HCT116 (cell line): Measurements from ENCODE around the gene HSD17B13. TPM values are rescaled to one million over a fixed set of nuclear protein-coding genes. Genes with fewer than 3 reads are reported as not detected.

Source experiments
- ATAC-seq: fragments of 200-7000 bp; cut with Tn5 transposase; 2 replicates; pipeline ENCODE4 v1.9.1; 2020; ENCODE audit warnings: mild to moderate bottlenecking, moderate library complexity
- BruUV-seq: library from RNA; stranded (reverse); fragments of 400-500 nt; replicated peaks from 2 replicates; lab custom pipeline; 2021; lab: Mats Ljungman, UMichigan
- CTCF ChIA-PET: fragments of 300-600 bp; sonication (Branson Sonifier 250); formaldehyde crosslinking; loops from one replicate; lab custom pipeline; 2021; ENCODE audit warnings: antibody characterized with exemption; lab: Charles Lee
- POLR2A ChIA-PET: fragments of 300-600, 350-600 bp; sonication (Branson Sonifier 250); formaldehyde crosslinking; loops from one replicate; lab custom pipeline; 2021; ENCODE audit warnings: antibody characterized with exemption; lab: Charles Lee
- RAD21 ChIA-PET, 2 experiments: fragments of 300-600 bp; sonication (Branson Sonifier 250); formaldehyde crosslinking; loops; one replicate each; lab custom pipeline; 2023; ENCODE audit warnings: low total read pairs in 2 of 2; ENCODE audit not compliant: uncharacterized antibody in 2 of 2, unreplicated experiment in 2 of 2, low non-redundant PET in 1 of 2; lab: Charles Lee
- DNase-seq: peaks from one replicate; pipeline ENCODE4 v3.0.0-alpha.2; 2010; ENCODE audit warnings: low read depth, low spot score
- H2AFZ ChIP-seq: fragments of 200-600 bp; shearing (Covaris generic), sonication (generic); 2 replicates; pipeline ENCODE4 v1.6.1; 2017; ENCODE audit warnings: low read depth, mixed run types, mixed read lengths, antibody characterized with exemption, low read length; ENCODE audit not compliant: poor library complexity, severe bottlenecking
- H3K27ac ChIP-seq: 2 replicates; pipeline ENCODE4 v1.5.1; 2012; ENCODE audit warnings: low read depth, low read length
- H3K27me3 ChIP-seq: fragments of 200-600 bp; sonication (generic); 2 replicates; pipeline ENCODE4 v1.6.1; 2016; ENCODE audit warnings: mixed run types, low read length, mixed read lengths; ENCODE audit not compliant: insufficient read depth
- H3K36me3 ChIP-seq, 2 experiments: fragments of 200-500 bp in 1 of 2; fragments of 200-600 bp in 1 of 2; sonication (Bioruptor generic) in 1 of 2; sonication (generic) in 1 of 2; 2 replicates each; pipeline versions ENCODE4 v1.5.1 to v1.6.1; 2014 to 2016; ENCODE audit warnings: low read length in 2 of 2, inconsistent platforms in 1 of 2, mixed read lengths in 1 of 2, mixed run types in 1 of 2; ENCODE audit not compliant: insufficient read depth in 2 of 2, control insufficient read depth in 1 of 2
- H3K4me1 ChIP-seq, 2 experiments: fragments of 200-600 bp in 1 of 2; sonication (generic) in 1 of 2; 2 replicates each; pipeline versions ENCODE4 v1.5.1 to v1.6.1; 2012 to 2017; ENCODE audit warnings: low read length in 2 of 2, inconsistent platforms in 1 of 2, mild to moderate bottlenecking in 1 of 2, mixed read lengths in 1 of 2, mixed run types in 1 of 2, moderate library complexity in 1 of 2; ENCODE audit not compliant: insufficient read depth in 2 of 2, control insufficient read depth in 1 of 2
- H3K4me2 ChIP-seq: fragments of 200-600 bp; sonication (generic); 2 replicates; pipeline ENCODE4 v1.6.1; 2017; ENCODE audit warnings: mixed run types, low read length, mixed read lengths
- H3K4me3 ChIP-seq, 2 experiments: fragments of 200-600 bp in 1 of 2; sonication (generic) in 1 of 2; replicated peaks in 1 of 2; 2 replicates each; pipeline ENCODE4 v1.5.1; 2011 to 2016; ENCODE audit warnings: low read length in 2 of 2, control low read depth in 1 of 2, low read depth in 1 of 2, mild to moderate bottlenecking in 1 of 2, mixed read lengths in 1 of 2, mixed run types in 1 of 2
- H3K79me2 ChIP-seq: fragments of 200-600 bp; sonication (generic); 2 replicates; pipeline ENCODE4 v1.6.1; 2017; ENCODE audit warnings: mild to moderate bottlenecking, mixed run types, low read length, moderate library complexity, mixed read lengths; ENCODE audit not compliant: insufficient read depth
- H3K9ac ChIP-seq: fragments of 200-600 bp; sonication (generic); 2 replicates; pipeline ENCODE4 v1.6.1; 2016; ENCODE audit warnings: low read length, mixed read lengths
- H3K9me2 ChIP-seq: fragments of 200-600 bp; sonication (generic), shearing (Covaris generic); 2 replicates; pipeline ENCODE4 v1.6.1; 2017; ENCODE audit warnings: mixed run types, mild to moderate bottlenecking, moderate library complexity; ENCODE audit not compliant: insufficient read depth
- H3K9me3 ChIP-seq, 2 experiments: fragments of 200-500 bp in 1 of 2; fragments of 200-600 bp in 1 of 2; sonication (Bioruptor generic) in 1 of 2; sonication (generic) in 1 of 2; 2 replicates each; pipeline ENCODE4 v1.6.1; 2014 to 2017; ENCODE audit warnings: low read length in 2 of 2, mixed read lengths in 2 of 2, inconsistent platforms in 1 of 2, low read depth in 1 of 2, mild to moderate bottlenecking in 1 of 2, mixed run types in 1 of 2, moderate library complexity in 1 of 2; ENCODE audit not compliant: control insufficient read depth in 1 of 2, insufficient read depth in 1 of 2
- H4K20me1 ChIP-seq: fragments of 200-600 bp; sonication (generic), shearing (Covaris generic); 2 replicates; pipeline ENCODE4 v1.6.1; 2017; ENCODE audit warnings: mixed run types, mild to moderate bottlenecking, moderate library complexity; ENCODE audit not compliant: insufficient read depth
- CEBPB ChIP-seq: IDR thresholded peaks from 2 replicates; pipeline ENCODE4 v1.6.1; 2012; ENCODE audit warnings: low read depth
- EGR1 ChIP-seq: IDR thresholded peaks from 2 replicates; pipeline ENCODE4 v1.6.1; 2012; ENCODE audit warnings: low read depth
- FOSL1 ChIP-seq: IDR thresholded peaks from 2 replicates; pipeline ENCODE4 v1.6.1; 2012; ENCODE audit warnings: low read depth
- MAX ChIP-seq: IDR thresholded peaks from 2 replicates; pipeline ENCODE4 v1.6.1; 2012
- POLR2AphosphoS5 ChIP-seq: IDR thresholded peaks from 2 replicates; pipeline ENCODE4 v1.6.1; 2011; ENCODE audit warnings: mild to moderate bottlenecking, low read depth, low read length, moderate library complexity
- RAD21 ChIP-seq: IDR thresholded peaks from 2 replicates; pipeline ENCODE4 v1.6.1; 2012; ENCODE audit warnings: low read depth, mild to moderate bottlenecking
- SIN3A ChIP-seq: IDR thresholded peaks from 2 replicates; pipeline ENCODE4 v1.6.1; 2012; ENCODE audit warnings: low read depth
- SP1 ChIP-seq: IDR thresholded peaks from 2 replicates; pipeline ENCODE4 v1.6.1; 2012; ENCODE audit warnings: low read depth
- SRF ChIP-seq: IDR thresholded peaks from 2 replicates; pipeline ENCODE4 v1.6.1; 2012; ENCODE audit warnings: low read depth
- TCF7L2 ChIP-seq: IDR thresholded peaks from 2 replicates; pipeline ENCODE4 v1.7.0; 2011; ENCODE audit warnings: borderline replicate concordance, inconsistent platforms; ENCODE audit not compliant: insufficient read depth, insufficient read length; ENCODE audit errors: extremely low read depth
- YY1 ChIP-seq: IDR thresholded peaks from 2 replicates; pipeline ENCODE4 v1.6.1; 2011; ENCODE audit warnings: low read length, low read depth, moderate library complexity, mild to moderate bottlenecking; ENCODE audit not compliant: insufficient replicate concordance; ENCODE audit errors: extremely low read depth
- ZFX ChIP-seq: fragments of 450-650 bp; IDR thresholded peaks from 2 replicates; pipeline ENCODE4 v1.6.1; 2017
- intact Hi-C: fragments of 100-400 bp; cut with micrococcal nuclease; formaldehyde crosslinking; loops from 2 replicates; pipeline ENCODE4 v1.10.0; 2022
- total RNA-seq: library from RNA; stranded (reverse); gene quantifications from one replicate; pipeline ENCODE4 v1.2.1, GENCODE V29; 2021; ENCODE audit not compliant: unreplicated experiment
- TF ChIP-seq, protein P1 (sequence below): IDR thresholded peaks from 2 replicates; pipeline ENCODE4 v1.6.1; 2011; ENCODE audit warnings: mild to moderate bottlenecking, low read length, moderate library complexity; ENCODE audit not compliant: insufficient replicate concordance; ENCODE audit errors: extremely low read depth

The HSD17B13 gene
- total RNA-seq, 1 experiment from 2014 or later = 0.81 TPM

GRCh38 chr4:87321888-87322287 lies 794 bp downstream of the HSD17B13 start:
- Histone ChIP-seq H4K20me1 (no peaks in the 10 kb centered on the region), H2AFZ (no peak overlapping the region), H3K27me3 (no peaks in the 10 kb centered on the region), H3K9me2 (no peaks in the 10 kb centered on the region), H3K4me2 (no peak overlapping the region), H3K9ac (no peak overlapping the region), H3K4me3 (no peak overlapping the region), H3K79me2 (no peaks in the 10 kb centered on the region), H3K4me1 (no peaks in the 10 kb centered on the region), H3K27ac (no peak overlapping the region), H3K36me3 (no peaks in the 10 kb centered on the region), H3K9me3 (no peaks in the 10 kb centered on the region)
- no TSS peak for BruUV-seq
- DNase-seq (no peak), ATAC-seq (no peak)
- no peak for TF ChIP-seq POLR2AphosphoS5
- TF ChIP-seq EGR1 = no peak
- TF ChIP-seq CEBPB = no peak
- no peak for TF ChIP-seq SP1
- RAD21 ChIA-PET = no interaction called here
- CTCF ChIA-PET = no interaction called here
- intact Hi-C loops = no loop called here
- POLR2A ChIA-PET = no interaction called here

DNA sequence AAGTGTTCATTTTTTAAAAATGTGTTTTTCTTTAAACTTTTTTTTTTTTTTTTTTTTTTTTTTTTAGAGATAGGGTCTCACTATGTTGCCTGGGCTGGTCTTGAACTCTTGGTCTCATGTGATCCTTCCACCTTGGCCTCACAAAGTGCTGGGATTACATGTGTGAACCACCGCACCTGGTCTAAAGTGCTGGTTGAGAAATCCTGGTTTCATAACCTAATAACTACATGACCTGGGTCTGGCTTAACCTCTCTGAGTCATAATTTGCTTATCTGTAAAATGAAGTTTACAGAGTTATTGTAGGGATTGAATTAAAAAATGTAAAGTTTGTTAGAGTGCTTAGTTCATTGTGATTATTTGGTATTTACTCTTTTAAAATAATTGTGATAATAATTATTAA lies 5.2 kb downstream of the HSD17B13 start:
- Histone ChIP-seq H3K9ac (no peak overlapping the region), H3K9me2 (no peaks in the 10 kb centered on the region), H3K27ac (no peak overlapping the region), H3K4me2 (no peak overlapping the region), H3K79me2 (no peaks in the 10 kb centered on the region), H4K20me1 (no peaks in the 10 kb centered on the region), H3K27me3 (no peaks in the 10 kb centered on the region), H3K4me1 (no peaks in the 10 kb centered on the region), H3K4me3 (no peak overlapping the region), H2AFZ (no peak overlapping the region), H3K36me3 (no peaks in the 10 kb centered on the region)
- BruUV-seq = no TSS peak
- RAD21 ChIA-PET = interaction anchor here in 1 of 2 experiments (0.7 kb wide), 1 partner anchor 395 kb away, joined by 3 read pairs; no protein-coding TSS in a partner anchor
- CTCF ChIA-PET = interaction anchor here (0.7 kb wide), 1 partner anchor 167 kb away, joined by 4 read pairs; no protein-coding TSS in a partner anchor
- intact Hi-C loops = no loop called here
- POLR2A ChIA-PET = no interaction called here
- DNase-seq (no peak), ATAC-seq (no peak)
- no peak for TF ChIP-seq FOSL1
- TF ChIP-seq SRF = no peak
- TF ChIP-seq EGR1 = no peak
- TF ChIP-seq ZFX = no peak
- TF ChIP-seq SP1 = no peak
- no peak for TF ChIP-seq SIN3A
- no peak for TF ChIP-seq MAX
- TF ChIP-seq TCF7L2 = no peak
- TF ChIP-seq RAD21 = no peak
- no peak for TF ChIP-seq POLR2AphosphoS5
- TF ChIP-seq, protein P1, sequence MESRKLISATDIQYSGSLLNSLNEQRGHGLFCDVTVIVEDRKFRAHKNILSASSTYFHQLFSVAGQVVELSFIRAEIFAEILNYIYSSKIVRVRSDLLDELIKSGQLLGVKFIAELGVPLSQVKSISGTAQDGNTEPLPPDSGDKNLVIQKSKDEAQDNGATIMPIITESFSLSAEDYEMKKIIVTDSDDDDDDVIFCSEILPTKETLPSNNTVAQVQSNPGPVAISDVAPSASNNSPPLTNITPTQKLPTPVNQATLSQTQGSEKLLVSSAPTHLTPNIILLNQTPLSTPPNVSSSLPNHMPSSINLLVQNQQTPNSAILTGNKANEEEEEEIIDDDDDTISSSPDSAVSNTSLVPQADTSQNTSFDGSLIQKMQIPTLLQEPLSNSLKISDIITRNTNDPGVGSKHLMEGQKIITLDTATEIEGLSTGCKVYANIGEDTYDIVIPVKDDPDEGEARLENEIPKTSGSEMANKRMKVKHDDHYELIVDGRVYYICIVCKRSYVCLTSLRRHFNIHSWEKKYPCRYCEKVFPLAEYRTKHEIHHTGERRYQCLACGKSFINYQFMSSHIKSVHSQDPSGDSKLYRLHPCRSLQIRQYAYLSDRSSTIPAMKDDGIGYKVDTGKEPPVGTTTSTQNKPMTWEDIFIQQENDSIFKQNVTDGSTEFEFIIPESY = no peak
- no peak for TF ChIP-seq YY1
- TF ChIP-seq, all 23 proteins: peak for 0
- no peaks in the 10 kb centered on the region for H3K9me3 ChIP-seq
